IPS DF 19.7 (cell line): ENCODE results near the gene LRRC1.

Source experiments
- DNase-seq: peaks from one replicate; pipeline ENCODE4 v3.0.0-alpha.2; 2013; ENCODE audit warnings: low read depth, low spot score

The LRRC1 gene

GRCh38 chr6:53887316-53887715, 92.5 kb downstream of the LRRC1 start:
- DNase-seq: no peak

- no peak for DNase-seq
Measured at GRCh38 chr6:53888931-53889330, 94.1 kb downstream of the LRRC1 start.

GRCh38 chr6:53889365-53889764, 94.6 kb downstream of the LRRC1 start:
- DNase-seq: no peak

GRCh38 chr6:53892707-53893106, 97.9 kb downstream of the LRRC1 start:
- DNase-seq: no peak

- DNase-seq: no peak
Measured at GRCh38 chr6:53894091-53894490, 99.3 kb downstream of the LRRC1 start.

GRCh38 chr6:53896196-53896595, 101.4 kb downstream of the LRRC1 start:
- DNase-seq: no peak

GRCh38 chr6:53898026-53898795, 103.4 kb downstream of the LRRC1 start:
- no peak for DNase-seq

- no peak for DNase-seq
Measured at GRCh38 chr6:53899512-53899911, 104.7 kb downstream of the LRRC1 start.

GRCh38 chr6:53903357-53903756, 108.6 kb downstream of the LRRC1 start:
- DNase-seq: no peak

GRCh38 chr6:53906103-53906502, 111.3 kb downstream of the LRRC1 start:
- DNase-seq: no peak

- DNase-seq: no peak
Measured at GRCh38 chr6:53906842-53907241, 112.0 kb downstream of the LRRC1 start.

GRCh38 chr6:53910834-53911233, 116.0 kb downstream of the LRRC1 start:
- DNase-seq: no peak

GRCh38 chr6:53912661-53913060, 117.9 kb downstream of the LRRC1 start:
- DNase-seq: no peak

GRCh38 chr6:53913286-53913685, 118.5 kb downstream of the LRRC1 start:
- DNase-seq: no peak

- DNase-seq: no peak
Measured at GRCh38 chr6:53915026-53915691, 120.4 kb downstream of the LRRC1 start.

GRCh38 chr6:53916804-53917463, 122.1 kb downstream of the LRRC1 start:
- DNase-seq: no peak

GRCh38 chr6:53917464-53917842, 122.6 kb downstream of the LRRC1 start:
- DNase-seq: no peak

GRCh38 chr6:53918854-53919510, 124.2 kb downstream of the LRRC1 start:
- no peak for DNase-seq

GRCh38 chr6:53919881-53920360, 125.1 kb downstream of the LRRC1 start:
- DNase-seq: no peak

GRCh38 chr6:53920881-53921280, 126.1 kb downstream of the LRRC1 start:
- DNase-seq: no peak

GRCh38 chr6:53921639-53922038, 126.8 kb downstream of the LRRC1 start:
- no peak for DNase-seq

GRCh38 chr6:53922539-53922981, 127.8 kb downstream of the LRRC1 start:
- peak; percentile 17 for DNase-seq
